OCI-LY3 (cell line): Measurements from ENCODE around the gene HNRNPL.

Source experiments
- EZH2phosphoT487 ChIP-seq: fragments of 200-600 bp; shearing (Covaris generic); IDR thresholded peaks from 2 replicates; pipeline ENCODE4 v1.6.1; 2018; ENCODE audit warnings: antibody characterized with exemption, mixed run types, low read depth
- TF ChIP-seq, protein P1 (sequence below): fragments of 200-600, 300-600 bp; sonication (generic); IDR thresholded peaks from 2 replicates; pipeline ENCODE4 v1.5.1; 2014; ENCODE audit warnings: antibody characterized with exemption, low read length, low read depth

DNA sequence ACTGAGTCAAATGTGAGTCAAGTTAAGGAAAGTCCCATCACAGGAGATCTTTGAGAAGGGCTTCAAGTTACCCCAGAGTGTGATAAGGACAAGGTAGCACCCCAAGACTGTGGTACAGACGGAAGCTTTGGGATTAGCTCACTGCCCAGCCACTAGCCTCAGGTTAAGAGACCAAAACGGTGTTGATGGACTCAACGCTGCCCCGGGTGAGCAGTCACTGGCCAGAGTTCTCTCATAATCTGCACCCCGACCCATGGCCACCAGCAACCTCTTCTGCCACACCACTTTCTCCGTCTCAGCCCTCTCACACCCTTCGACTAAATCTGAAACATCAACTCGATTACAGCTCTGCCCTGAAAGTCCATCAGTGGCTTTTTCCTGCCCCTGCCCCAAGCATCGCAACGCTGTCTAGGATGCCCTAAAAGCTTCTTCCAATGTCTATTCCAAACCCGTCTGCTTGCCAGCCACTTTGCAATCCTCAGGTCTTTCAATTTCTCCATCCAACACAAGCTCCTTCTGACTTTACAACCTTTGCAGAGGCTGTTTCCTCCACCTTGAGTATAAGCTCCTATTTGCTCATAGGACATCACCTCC is 5.6 kb downstream of the HNRNPL start:
- TF ChIP-seq, protein P1, sequence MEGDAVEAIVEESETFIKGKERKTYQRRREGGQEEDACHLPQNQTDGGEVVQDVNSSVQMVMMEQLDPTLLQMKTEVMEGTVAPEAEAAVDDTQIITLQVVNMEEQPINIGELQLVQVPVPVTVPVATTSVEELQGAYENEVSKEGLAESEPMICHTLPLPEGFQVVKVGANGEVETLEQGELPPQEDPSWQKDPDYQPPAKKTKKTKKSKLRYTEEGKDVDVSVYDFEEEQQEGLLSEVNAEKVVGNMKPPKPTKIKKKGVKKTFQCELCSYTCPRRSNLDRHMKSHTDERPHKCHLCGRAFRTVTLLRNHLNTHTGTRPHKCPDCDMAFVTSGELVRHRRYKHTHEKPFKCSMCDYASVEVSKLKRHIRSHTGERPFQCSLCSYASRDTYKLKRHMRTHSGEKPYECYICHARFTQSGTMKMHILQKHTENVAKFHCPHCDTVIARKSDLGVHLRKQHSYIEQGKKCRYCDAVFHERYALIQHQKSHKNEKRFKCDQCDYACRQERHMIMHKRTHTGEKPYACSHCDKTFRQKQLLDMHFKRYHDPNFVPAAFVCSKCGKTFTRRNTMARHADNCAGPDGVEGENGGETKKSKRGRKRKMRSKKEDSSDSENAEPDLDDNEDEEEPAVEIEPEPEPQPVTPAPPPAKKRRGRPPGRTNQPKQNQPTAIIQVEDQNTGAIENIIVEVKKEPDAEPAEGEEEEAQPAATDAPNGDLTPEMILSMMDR, result no peak
- TF ChIP-seq EZH2phosphoT487, result no peak
